Lower lobe of right lung (tissue), 2 donors: ENCODE data around the gene TXNL4A. TPM values are rescaled to one million over a fixed set of nuclear protein-coding genes. Genes with fewer than 3 reads are reported as not detected.
A peak's percentile ranks its signal among the peaks of the same experiment; 100 is the strongest.
"Not testable (repeated sequence)": the region's sequence is repeated elsewhere in the genome, so short reads cannot be mapped to it uniquely, and the experiment has no call there.

Experiments used
- ATAC-seq, 2 donors: fragments of 200-7000 bp; cut with Tn5 transposase; one replicate each; pipeline ENCODE4 v1.9.1; 2020 to 2022; ENCODE audit warnings: mild to moderate bottlenecking in 2 of 2, moderate library complexity in 2 of 2
- DNase-seq: peaks from one replicate; pipeline ENCODE4 v3.0.0-alpha.2; 2020
- H3K27ac ChIP-seq: fragments of 200-600 bp; one replicate; pipeline ENCODE4 v1.8.0; 2022
- H3K27me3 ChIP-seq: fragments of 200-600 bp; one replicate; pipeline ENCODE4 v1.8.0; 2022; ENCODE audit warnings: low read depth
- H3K36me3 ChIP-seq: fragments of 200-600 bp; one replicate; pipeline ENCODE4 v1.8.0; 2022; ENCODE audit warnings: mild to moderate bottlenecking
- H3K4me1 ChIP-seq: fragments of 200-600 bp; one replicate; pipeline ENCODE4 v1.8.0; 2022
- H3K4me3 ChIP-seq: fragments of 200-600 bp; one replicate; pipeline ENCODE4 v1.8.0; 2022; ENCODE audit warnings: mild to moderate bottlenecking
- H3K9me3 ChIP-seq: fragments of 200-600 bp; one replicate; pipeline ENCODE4 v1.8.0; 2022
- intact Hi-C: fragments of 100-400 bp; cut with DNase I; formaldehyde crosslinking; loops from one replicate; pipeline ENCODE4 v1.11.0; 2022
- total RNA-seq: library from RNA; stranded (reverse); fragmentation: NEBNext Ultra II Directional; extraction: Animal tissue kit (Norgen Biotek cat#: 25700); gene quantifications from one replicate; pipeline ENCODE4 v1.2.1, GENCODE V29; 2021
- TF ChIP-seq, protein P1 (sequence below): fragments of 200-600 bp; IDR thresholded peaks from one replicate; pipeline ENCODE4 v1.8.0; 2022; ENCODE audit warnings: antibody characterized with exemption, mild to moderate bottlenecking
- donor health status: DM: no; HTN: yes; CAD: no; lungs with severe emphysema.

Gene TXNL4A
- total RNA-seq, 1 donor from 2014 or later, result 78.7 TPM

DNA sequence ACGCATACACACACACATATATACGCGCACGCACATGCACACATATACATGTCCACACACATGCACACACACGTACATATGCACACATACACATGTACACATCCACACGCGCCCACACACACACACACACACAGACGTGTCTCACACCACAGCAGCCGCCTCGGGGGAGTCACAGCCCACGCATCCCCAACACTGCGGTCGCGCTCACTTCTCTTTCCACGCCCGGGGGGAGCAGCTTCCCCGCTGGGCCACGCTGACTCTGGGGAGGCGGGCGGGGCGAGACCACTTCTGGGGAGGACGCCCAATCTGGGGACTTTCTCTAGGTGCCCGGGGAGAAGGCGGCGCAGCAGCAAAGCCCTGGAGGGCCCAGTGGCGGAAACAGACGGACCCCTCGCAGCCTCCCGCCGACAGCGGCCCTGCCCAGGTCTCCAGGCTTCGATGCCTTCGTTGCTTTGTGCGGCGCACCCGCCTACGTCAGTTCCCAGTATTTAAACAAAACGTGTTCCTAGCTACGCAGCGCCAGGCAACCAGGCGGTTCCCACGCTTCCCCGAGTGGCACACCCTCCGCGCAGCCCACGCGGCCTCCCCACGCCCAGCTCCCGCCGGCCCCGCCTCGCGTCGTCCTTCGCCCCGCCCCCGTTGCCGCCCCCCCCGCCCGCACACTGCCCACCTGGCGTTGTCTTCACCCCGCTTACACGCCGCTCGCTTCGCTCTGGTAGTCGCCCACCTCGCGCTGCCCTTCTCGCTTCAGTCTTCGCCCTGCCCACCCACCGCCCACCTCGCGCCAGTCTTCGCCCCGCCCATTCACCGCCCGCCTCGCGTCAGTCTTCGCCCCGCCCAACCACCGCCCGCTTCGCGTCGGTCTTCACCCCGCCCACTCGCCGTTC, 45.1 kb upstream of the TXNL4A start:
- TF ChIP-seq, protein P1, sequence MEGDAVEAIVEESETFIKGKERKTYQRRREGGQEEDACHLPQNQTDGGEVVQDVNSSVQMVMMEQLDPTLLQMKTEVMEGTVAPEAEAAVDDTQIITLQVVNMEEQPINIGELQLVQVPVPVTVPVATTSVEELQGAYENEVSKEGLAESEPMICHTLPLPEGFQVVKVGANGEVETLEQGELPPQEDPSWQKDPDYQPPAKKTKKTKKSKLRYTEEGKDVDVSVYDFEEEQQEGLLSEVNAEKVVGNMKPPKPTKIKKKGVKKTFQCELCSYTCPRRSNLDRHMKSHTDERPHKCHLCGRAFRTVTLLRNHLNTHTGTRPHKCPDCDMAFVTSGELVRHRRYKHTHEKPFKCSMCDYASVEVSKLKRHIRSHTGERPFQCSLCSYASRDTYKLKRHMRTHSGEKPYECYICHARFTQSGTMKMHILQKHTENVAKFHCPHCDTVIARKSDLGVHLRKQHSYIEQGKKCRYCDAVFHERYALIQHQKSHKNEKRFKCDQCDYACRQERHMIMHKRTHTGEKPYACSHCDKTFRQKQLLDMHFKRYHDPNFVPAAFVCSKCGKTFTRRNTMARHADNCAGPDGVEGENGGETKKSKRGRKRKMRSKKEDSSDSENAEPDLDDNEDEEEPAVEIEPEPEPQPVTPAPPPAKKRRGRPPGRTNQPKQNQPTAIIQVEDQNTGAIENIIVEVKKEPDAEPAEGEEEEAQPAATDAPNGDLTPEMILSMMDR, result no peak
- Histone ChIP-seq H3K36me3 (peaks cover 14% of the 10 kb centered on the region), H3K9me3 (no peaks in the 10 kb centered on the region), H3K27ac (peak overlapping the region; percentile 87), H3K27me3 (no peaks in the 10 kb centered on the region), H3K4me3 (peak overlapping the region; percentile 97), H3K4me1 (peaks cover 18% of the 10 kb centered on the region)
- intact Hi-C loops, result no loop called here
- ATAC-seq (peak; percentile 84 to 85), DNase-seq (no peak)

DNA sequence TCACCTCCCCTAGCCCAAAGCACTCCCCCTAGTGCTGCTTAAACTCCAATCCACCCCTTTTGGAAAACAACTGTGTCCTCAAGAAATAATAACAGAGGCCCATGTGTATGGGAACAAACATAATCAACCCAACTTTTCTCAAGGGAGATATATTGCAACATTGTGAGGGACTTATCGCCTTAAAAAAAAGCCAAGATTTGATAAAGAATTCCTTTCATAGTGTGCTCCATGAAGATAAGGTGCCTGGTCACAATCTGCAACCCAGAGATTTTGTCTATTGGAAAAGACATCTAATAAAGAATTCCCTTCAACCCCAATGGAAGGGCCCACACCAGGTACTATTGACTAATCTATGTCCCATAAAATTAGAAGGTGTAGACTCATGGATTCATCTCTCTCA, 41.3 kb upstream of the TXNL4A start:
- intact Hi-C loops, result no loop called here

DNA sequence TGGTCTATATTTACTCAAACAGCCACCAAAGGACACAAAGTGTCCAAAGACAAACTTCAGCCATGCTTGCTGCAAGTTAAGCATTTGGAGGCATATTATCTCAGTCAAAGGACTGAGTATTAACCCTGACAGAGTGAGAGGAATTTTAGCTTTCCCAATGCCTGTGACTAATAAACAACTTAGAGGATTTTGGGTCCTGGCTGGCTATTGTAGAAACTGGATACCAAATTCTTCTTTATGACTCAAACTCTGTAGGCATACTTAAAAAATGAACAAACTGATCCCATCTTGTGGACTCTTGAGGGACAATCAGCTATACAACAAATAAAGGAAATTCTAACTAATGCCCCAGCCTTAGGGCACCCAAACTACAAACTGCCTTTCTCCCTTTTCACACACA, 39.4 kb upstream of the TXNL4A start:
- H3K27me3 ChIP-seq, ATAC-seq, H3K4me3 ChIP-seq, H3K36me3 ChIP-seq, DNase-seq, intact Hi-C loops, H3K27ac ChIP-seq, H3K4me1 ChIP-seq: not testable (repeated sequence)
- peaks cover 31% of the 10 kb centered on the region for H3K9me3 ChIP-seq

More for the DNA sequence above, 41.3 kb upstream of the TXNL4A start:
- Histone ChIP-seq H3K27ac (no peak overlapping the region), H3K4me1 (peaks cover 8% of the 10 kb centered on the region), H3K9me3 (peaks cover 12% of the 10 kb centered on the region), H3K36me3 (no peaks in the 10 kb centered on the region), H3K27me3 (no peaks in the 10 kb centered on the region), H3K4me3 (no peak overlapping the region)
- DNase-seq (no peak), ATAC-seq (no peak)
- TF ChIP-seq, protein P1, result no peak

DNA sequence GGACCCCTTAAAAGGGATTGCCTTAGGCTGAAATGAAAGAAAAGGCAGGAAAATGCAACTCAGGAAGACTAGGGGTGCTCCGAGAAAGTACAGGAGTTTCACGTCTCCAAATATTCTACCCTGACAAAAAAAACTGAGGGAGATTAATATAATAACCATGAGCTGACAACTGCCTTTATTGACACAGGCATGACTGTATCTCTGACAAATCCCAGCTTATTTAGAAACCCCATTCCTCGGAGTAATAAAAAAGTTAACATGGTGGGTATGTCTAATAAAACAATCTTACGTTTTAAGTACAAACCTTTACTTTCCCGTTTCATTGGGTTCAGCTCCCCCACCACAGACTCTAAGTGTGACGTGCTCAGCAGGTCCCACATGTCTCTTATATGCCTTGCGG, 38.0 kb upstream of the TXNL4A start:
- H3K9me3 ChIP-seq, result peaks cover 44% of the 10 kb centered on the region

DNA sequence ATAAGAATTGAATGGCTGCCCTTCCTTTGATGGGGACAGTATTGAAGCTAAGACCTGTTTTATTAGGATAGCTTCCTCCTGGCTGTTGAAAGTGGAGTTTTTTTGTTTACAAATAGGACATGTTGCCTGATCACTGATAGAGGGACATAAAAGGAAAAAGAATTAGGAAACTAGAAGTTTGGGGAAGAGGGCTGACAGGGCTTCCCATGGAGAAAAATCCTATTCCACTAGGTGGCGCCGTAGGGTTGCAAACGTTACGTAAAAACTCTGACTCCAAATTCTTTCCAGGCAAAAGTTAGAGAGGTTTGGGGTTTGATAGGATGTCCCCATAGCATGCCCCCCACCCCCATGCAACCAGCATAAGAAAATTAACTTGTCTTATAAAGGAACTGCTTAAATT, 34.8 kb upstream of the TXNL4A start:
- Histone ChIP-seq H3K36me3 (no peaks in the 10 kb centered on the region), H3K27ac (no peak overlapping the region), H3K27me3 (no peaks in the 10 kb centered on the region), H3K4me1 (no peaks in the 10 kb centered on the region), H3K4me3 (no peak overlapping the region), H3K9me3 (peaks cover 73% of the 10 kb centered on the region)
- intact Hi-C loops, result no loop called here
- DNase-seq (no peak), ATAC-seq (no peak)
- TF ChIP-seq, protein P1, result peak; percentile 10

More for the DNA sequence above, 38.0 kb upstream of the TXNL4A start:
- no peaks in the 10 kb centered on the region for H3K4me1 ChIP-seq
- H3K27ac ChIP-seq, result no peak overlapping the region
- no peaks in the 10 kb centered on the region for H3K36me3 ChIP-seq
- H3K27me3 ChIP-seq, result no peaks in the 10 kb centered on the region
- DNase-seq, result no peak
- intact Hi-C loops, result no loop called here
- no peak overlapping the region for H3K4me3 ChIP-seq
- TF ChIP-seq, protein P1, result no peak
- ATAC-seq, result no peak

DNA sequence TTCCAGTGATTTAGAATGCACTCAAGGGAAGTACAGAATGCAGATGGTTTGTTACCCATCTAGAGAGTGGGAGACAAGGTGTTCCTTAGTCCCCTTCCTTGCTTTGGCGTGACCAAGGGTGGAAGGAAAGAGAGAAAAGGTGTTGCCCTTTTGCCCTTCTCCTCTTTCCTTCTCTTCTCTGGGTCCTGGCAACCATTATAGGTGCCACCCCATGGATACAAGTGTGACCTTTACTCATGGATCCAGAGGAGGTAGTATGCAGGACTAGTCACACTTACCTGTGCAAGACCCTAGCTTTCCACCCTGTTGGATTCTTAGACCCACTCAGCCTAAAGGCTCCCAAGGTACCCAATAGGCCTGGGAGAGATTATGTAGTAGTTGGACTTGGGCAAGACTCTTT, 34.2 kb upstream of the TXNL4A start:
- Histone ChIP-seq H3K27me3 (no peaks in the 10 kb centered on the region), H3K4me1 (no peaks in the 10 kb centered on the region), H3K27ac (no peak overlapping the region), H3K4me3 (no peak overlapping the region), H3K9me3 (peaks cover 73% of the 10 kb centered on the region), H3K36me3 (no peaks in the 10 kb centered on the region)
- ATAC-seq (no peak), DNase-seq (no peak)
- TF ChIP-seq, protein P1, result no peak
- intact Hi-C loops, result no loop called here
